Measurements from ENCODE around the gene G0S2.

G0S2 gene

GRCh38 chr1:209659909-209660308, 15.3 kb upstream of the G0S2 start:
- H3K36me3 ChIP-seq (ENCODE audit: control insufficient read depth, insufficient read depth, low read length): no peaks in the 10 kb centered on the region
- 77 to 80% methylated on average over 4 to 5 of the region's 5 CpGs for WGBS, 2 experiments
- H3K4me1 ChIP-seq (ENCODE audit: control insufficient read depth, insufficient read depth, low read length): no peaks in the 10 kb centered on the region
- H3K27me3 ChIP-seq (ENCODE audit: control insufficient read depth, insufficient read depth, low read length, poor library complexity, severe bottlenecking): no peaks in the 10 kb centered on the region
- no peak overlapping the region for H3K4me3 ChIP-seq (ENCODE audit: insufficient read depth, low read depth, low read length)
- H3K27ac ChIP-seq (ENCODE audit: insufficient read depth, low read depth, low read length, poor library complexity, severe bottlenecking): no peak overlapping the region
- H3K9me3 ChIP-seq (ENCODE audit: control insufficient read depth, low read length): no peaks in the 10 kb centered on the region

GRCh38 chr1:209661071-209661470, 14.1 kb upstream of the G0S2 start:
- WGBS, 2 experiments: 80 to 86% methylated on average over 1 of the region's 1 CpG
- no peaks in the 10 kb centered on the region for H3K9me3 ChIP-seq (ENCODE audit: control insufficient read depth, low read length)
- no peaks in the 10 kb centered on the region for H3K4me1 ChIP-seq (ENCODE audit: control insufficient read depth, insufficient read depth, low read length)
- H3K36me3 ChIP-seq (ENCODE audit: control insufficient read depth, insufficient read depth, low read length): no peaks in the 10 kb centered on the region
- no peak overlapping the region for H3K27ac ChIP-seq (ENCODE audit: insufficient read depth, low read depth, low read length, poor library complexity, severe bottlenecking)
- H3K27me3 ChIP-seq (ENCODE audit: control insufficient read depth, insufficient read depth, low read length, poor library complexity, severe bottlenecking): no peaks in the 10 kb centered on the region
- no peak overlapping the region for H3K4me3 ChIP-seq (ENCODE audit: insufficient read depth, low read depth, low read length)

GRCh38 chr1:209662879-209663327, 12.3 kb upstream of the G0S2 start:
- Histone ChIP-seq H3K27me3 (ENCODE audit: control insufficient read depth, insufficient read depth, low read length, poor library complexity, severe bottlenecking) (no peaks in the 10 kb centered on the region), H3K9me3 (ENCODE audit: control insufficient read depth, low read length) (no peaks in the 10 kb centered on the region), H3K4me3 (ENCODE audit: insufficient read depth, low read depth, low read length) (no peak overlapping the region), H3K36me3 (ENCODE audit: control insufficient read depth, insufficient read depth, low read length) (no peaks in the 10 kb centered on the region), H3K27ac (ENCODE audit: insufficient read depth, low read depth, low read length, poor library complexity, severe bottlenecking) (no peak overlapping the region), H3K4me1 (ENCODE audit: control insufficient read depth, insufficient read depth, low read length) (no peaks in the 10 kb centered on the region)
- WGBS, 2 experiments: 92 to 96% methylated on average over 3 of the region's 3 CpGs

- no peaks in the 10 kb centered on the region for H3K4me1 ChIP-seq (ENCODE audit: control insufficient read depth, insufficient read depth, low read length)
- no peaks in the 10 kb centered on the region for H3K36me3 ChIP-seq (ENCODE audit: control insufficient read depth, insufficient read depth, low read length)
- no peak overlapping the region for H3K4me3 ChIP-seq (ENCODE audit: insufficient read depth, low read depth, low read length)
- no peaks in the 10 kb centered on the region for H3K27me3 ChIP-seq (ENCODE audit: control insufficient read depth, insufficient read depth, low read length, poor library complexity, severe bottlenecking)
- WGBS, 2 experiments: 96 to 97% methylated on average over 1 of the region's 1 CpG
- no peaks in the 10 kb centered on the region for H3K9me3 ChIP-seq (ENCODE audit: control insufficient read depth, low read length)
- H3K27ac ChIP-seq (ENCODE audit: insufficient read depth, low read depth, low read length, poor library complexity, severe bottlenecking): no peak overlapping the region
Measured at GRCh38 chr1:209667103-209667502, 8.1 kb upstream of the G0S2 start.

GRCh38 chr1:209667708-209668107, 7.5 kb upstream of the G0S2 start:
- Histone ChIP-seq H3K9me3 (ENCODE audit: control insufficient read depth, low read length) (no peaks in the 10 kb centered on the region), H3K4me3 (ENCODE audit: insufficient read depth, low read depth, low read length) (no peak overlapping the region), H3K4me1 (ENCODE audit: control insufficient read depth, insufficient read depth, low read length) (no peaks in the 10 kb centered on the region), H3K27ac (ENCODE audit: insufficient read depth, low read depth, low read length, poor library complexity, severe bottlenecking) (no peak overlapping the region), H3K36me3 (ENCODE audit: control insufficient read depth, insufficient read depth, low read length) (no peaks in the 10 kb centered on the region), H3K27me3 (ENCODE audit: control insufficient read depth, insufficient read depth, low read length, poor library complexity, severe bottlenecking) (peaks cover 3% of the 10 kb centered on the region)
- WGBS, 2 experiments: 94 to 96% methylated on average over 4 of the region's 4 CpGs

- 76 to 85% methylated on average over 1 of the region's 1 CpG for WGBS, 2 experiments
- Histone ChIP-seq H3K27me3 (ENCODE audit: control insufficient read depth, insufficient read depth, low read length, poor library complexity, severe bottlenecking) (peaks cover 31% of the 10 kb centered on the region), H3K4me3 (ENCODE audit: insufficient read depth, low read depth, low read length) (no peak overlapping the region), H3K4me1 (ENCODE audit: control insufficient read depth, insufficient read depth, low read length) (no peaks in the 10 kb centered on the region), H3K36me3 (ENCODE audit: control insufficient read depth, insufficient read depth, low read length) (no peaks in the 10 kb centered on the region), H3K27ac (ENCODE audit: insufficient read depth, low read depth, low read length, poor library complexity, severe bottlenecking) (no peak overlapping the region), H3K9me3 (ENCODE audit: control insufficient read depth, low read length) (no peaks in the 10 kb centered on the region)
Measured at GRCh38 chr1:209670441-209671082, 4.7 kb upstream of the G0S2 start.

- no peak overlapping the region for H3K27ac ChIP-seq (ENCODE audit: insufficient read depth, low read depth, low read length, poor library complexity, severe bottlenecking)
- no peaks in the 10 kb centered on the region for H3K9me3 ChIP-seq (ENCODE audit: control insufficient read depth, low read length)
- WGBS, 2 experiments: 87 to 88% methylated on average over 5 of the region's 5 CpGs
- H3K4me3 ChIP-seq (ENCODE audit: insufficient read depth, low read depth, low read length): no peak overlapping the region
- H3K36me3 ChIP-seq (ENCODE audit: control insufficient read depth, insufficient read depth, low read length): no peaks in the 10 kb centered on the region
- no peaks in the 10 kb centered on the region for H3K4me1 ChIP-seq (ENCODE audit: control insufficient read depth, insufficient read depth, low read length)
- H3K27me3 ChIP-seq (ENCODE audit: control insufficient read depth, insufficient read depth, low read length, poor library complexity, severe bottlenecking): peaks cover 55% of the 10 kb centered on the region
Measured at GRCh38 chr1:209672705-209673630, 2.2 kb upstream of the G0S2 start.

GRCh38 chr1:209673631-209674417, 1.4 kb upstream of the G0S2 start:
- Histone ChIP-seq H3K4me3 (ENCODE audit: insufficient read depth, low read depth, low read length) (no peak overlapping the region), H3K4me1 (ENCODE audit: control insufficient read depth, insufficient read depth, low read length) (no peaks in the 10 kb centered on the region), H3K27me3 (ENCODE audit: control insufficient read depth, insufficient read depth, low read length, poor library complexity, severe bottlenecking) (peaks cover 64% of the 10 kb centered on the region), H3K9me3 (ENCODE audit: control insufficient read depth, low read length) (no peaks in the 10 kb centered on the region), H3K36me3 (ENCODE audit: control insufficient read depth, insufficient read depth, low read length) (no peaks in the 10 kb centered on the region), H3K27ac (ENCODE audit: insufficient read depth, low read depth, low read length, poor library complexity, severe bottlenecking) (no peak overlapping the region)
- WGBS, 2 experiments: 84 to 87% methylated on average over 6 to 7 of the region's 7 CpGs

GRCh38 chr1:209675565-209676154, 448 bp downstream of the G0S2 start:
- peak overlapping the region; percentile 45 for H3K4me3 ChIP-seq (ENCODE audit: insufficient read depth, low read depth, low read length)
- H3K36me3 ChIP-seq (ENCODE audit: control insufficient read depth, insufficient read depth, low read length): no peaks in the 10 kb centered on the region
- 1 to 2% methylated on average over 34 of the region's 34 CpGs for WGBS, 2 experiments
- peaks cover 69% of the 10 kb centered on the region for H3K27me3 ChIP-seq (ENCODE audit: control insufficient read depth, insufficient read depth, low read length, poor library complexity, severe bottlenecking)
- no peaks in the 10 kb centered on the region for H3K4me1 ChIP-seq (ENCODE audit: control insufficient read depth, insufficient read depth, low read length)
- no peak overlapping the region for H3K27ac ChIP-seq (ENCODE audit: insufficient read depth, low read depth, low read length, poor library complexity, severe bottlenecking)
- H3K9me3 ChIP-seq (ENCODE audit: control insufficient read depth, low read length): no peaks in the 10 kb centered on the region
